ENCODE results near the gene CEP68.

DNA sequence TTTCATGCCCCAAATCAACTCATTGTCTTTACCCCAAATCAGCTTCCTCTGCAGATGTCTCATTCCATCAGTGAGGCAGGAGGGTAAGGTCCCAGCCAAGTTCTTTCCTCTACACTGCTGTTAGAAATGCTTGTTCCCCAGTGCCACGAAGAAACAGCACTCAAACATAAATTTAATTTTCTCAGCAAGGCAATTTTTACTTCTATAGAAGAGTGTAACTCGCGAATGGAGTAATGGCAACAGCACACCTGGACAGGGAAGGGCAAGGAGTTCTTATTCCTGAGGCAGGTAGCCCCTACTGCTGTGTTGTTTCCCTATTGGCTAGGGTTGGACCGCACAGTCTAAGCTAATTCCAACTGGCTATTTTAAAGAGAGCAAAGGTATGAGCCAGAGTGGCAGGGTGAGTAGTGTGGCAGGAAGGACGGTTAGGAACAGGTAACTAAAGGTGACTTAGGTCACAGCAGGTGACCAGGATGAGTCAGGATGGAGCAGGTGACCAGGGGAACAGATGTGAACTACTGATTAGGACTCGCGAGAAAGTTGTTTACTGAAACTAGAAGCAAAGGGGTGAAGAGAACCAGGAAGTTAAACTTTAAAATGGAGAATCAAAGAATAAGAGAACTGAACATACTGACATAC is 12.0 kb upstream of the CEP68 start:
- TF ChIP-seq, protein P1, sequence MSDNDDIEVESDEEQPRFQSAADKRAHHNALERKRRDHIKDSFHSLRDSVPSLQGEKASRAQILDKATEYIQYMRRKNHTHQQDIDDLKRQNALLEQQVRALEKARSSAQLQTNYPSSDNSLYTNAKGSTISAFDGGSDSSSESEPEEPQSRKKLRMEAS (IDR thresholded peaks at IDR 0.05; ENCODE audit: low read depth): no peak
- TF ChIP-seq, protein P2, sequence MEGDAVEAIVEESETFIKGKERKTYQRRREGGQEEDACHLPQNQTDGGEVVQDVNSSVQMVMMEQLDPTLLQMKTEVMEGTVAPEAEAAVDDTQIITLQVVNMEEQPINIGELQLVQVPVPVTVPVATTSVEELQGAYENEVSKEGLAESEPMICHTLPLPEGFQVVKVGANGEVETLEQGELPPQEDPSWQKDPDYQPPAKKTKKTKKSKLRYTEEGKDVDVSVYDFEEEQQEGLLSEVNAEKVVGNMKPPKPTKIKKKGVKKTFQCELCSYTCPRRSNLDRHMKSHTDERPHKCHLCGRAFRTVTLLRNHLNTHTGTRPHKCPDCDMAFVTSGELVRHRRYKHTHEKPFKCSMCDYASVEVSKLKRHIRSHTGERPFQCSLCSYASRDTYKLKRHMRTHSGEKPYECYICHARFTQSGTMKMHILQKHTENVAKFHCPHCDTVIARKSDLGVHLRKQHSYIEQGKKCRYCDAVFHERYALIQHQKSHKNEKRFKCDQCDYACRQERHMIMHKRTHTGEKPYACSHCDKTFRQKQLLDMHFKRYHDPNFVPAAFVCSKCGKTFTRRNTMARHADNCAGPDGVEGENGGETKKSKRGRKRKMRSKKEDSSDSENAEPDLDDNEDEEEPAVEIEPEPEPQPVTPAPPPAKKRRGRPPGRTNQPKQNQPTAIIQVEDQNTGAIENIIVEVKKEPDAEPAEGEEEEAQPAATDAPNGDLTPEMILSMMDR (IDR thresholded peaks at IDR 0.05): no peak
- TF ChIP-seq JUND (IDR thresholded peaks at IDR 0.05) (no peak), TAF1 (IDR thresholded peaks at IDR 0.05; ENCODE audit: borderline replicate concordance, low read depth, low read length) (no peak), RCOR1 (IDR thresholded peaks at IDR 0.05; ENCODE audit: low read length) (no peak), NFIC (IDR thresholded peaks at IDR 0.05; ENCODE audit: borderline replicate concordance) (no peak), CHD2 (IDR thresholded peaks at IDR 0.05; ENCODE audit: low read length, partially characterized antibody) (no peak)
